Tibial artery (tissue), 4 donors: ENCODE results near the gene CCDC107.

Experiments used
- DNase-seq, 2 donors: peaks; one replicate each; pipeline ENCODE4 v3.0.0-alpha.2; 2019
- H3K27ac ChIP-seq, 2 donors: fragments of 200-600 bp; sonication (generic) in 1 of 2; 1 replicate in 1 of 2; 2 replicates in 1 of 2; pipeline ENCODE4 v1.5.1; 2018 to 2019; ENCODE audit warnings: mild to moderate bottlenecking in 1 of 2
- H3K27me3 ChIP-seq, 2 donors: fragments of 200-600 bp; sonication (generic) in 1 of 2; one replicate each; pipeline versions ENCODE4 v1.5.1 to v1.6.0; 2016 to 2019
- H3K36me3 ChIP-seq, 3 donors: fragments of 200-600 bp; sonication (generic) in 2 of 3; one replicate each; pipeline ENCODE4 v1.5.1; 2016 to 2019; ENCODE audit warnings: mild to moderate bottlenecking in 2 of 3
- H3K4me1 ChIP-seq, 4 donors: fragments of 200-600 bp; sonication (generic) in 2 of 4; 1 replicate in 3 of 4; 2 replicates in 1 of 4; pipeline ENCODE4 v1.5.1; 2016 to 2019
- H3K4me3 ChIP-seq, 2 donors: fragments of 200-600 bp; sonication (generic) in 1 of 2; 1 replicate in 1 of 2; 2 replicates in 1 of 2; pipeline ENCODE4 v1.5.1; 2018 to 2019; ENCODE audit warnings: mild to moderate bottlenecking in 2 of 2
- H3K9me3 ChIP-seq, 3 donors: fragments of 200-600 bp; sonication (generic) in 1 of 3; one replicate each; pipeline ENCODE4 v1.5.1; 2016 to 2019
- intact Hi-C: fragments of 100-400 bp; cut with DNase I; formaldehyde crosslinking; loops from one replicate; pipeline ENCODE4 v1.15.0; 2023; ENCODE audit warnings: low total_unique reads
- TF ChIP-seq, protein P1 (sequence below), 2 experiments: fragments of 200-600 bp in 1 of 2; fragments of 450-650 bp in 1 of 2; IDR thresholded peaks; one replicate each; pipeline ENCODE4 v1.5.1; 2017 to 2019; ENCODE audit warnings: antibody characterized with exemption in 2 of 2, mild to moderate bottlenecking in 1 of 2, moderate library complexity in 1 of 2

Gene CCDC107

DNA sequence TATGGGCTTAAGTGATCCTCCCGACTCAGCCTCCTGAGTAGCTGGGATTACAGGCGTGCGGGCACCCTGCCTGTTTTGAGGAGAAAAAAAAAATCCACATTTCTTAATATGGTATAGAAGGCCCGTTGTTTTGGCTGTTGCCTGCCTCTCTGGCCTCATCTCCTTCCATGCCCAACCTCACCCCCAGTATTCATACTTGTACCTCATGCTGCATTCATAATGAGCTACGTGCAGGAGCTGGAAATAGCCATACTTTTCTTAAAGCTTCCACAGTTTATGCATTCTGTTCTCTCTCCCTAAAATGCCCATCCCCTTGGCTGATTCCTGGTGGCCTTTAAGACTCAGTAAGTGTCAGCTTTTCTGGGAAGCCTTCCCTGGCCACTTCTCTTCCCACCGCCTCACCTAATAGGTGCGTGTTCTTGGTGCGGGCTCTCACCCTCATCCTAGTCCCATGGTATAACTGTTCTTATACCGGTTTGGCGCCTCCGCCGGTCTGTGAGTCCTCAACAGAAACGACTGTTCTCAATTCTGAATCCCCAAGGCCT, 33.7 kb downstream of the CCDC107 start:
- TF ChIP-seq, protein P1, sequence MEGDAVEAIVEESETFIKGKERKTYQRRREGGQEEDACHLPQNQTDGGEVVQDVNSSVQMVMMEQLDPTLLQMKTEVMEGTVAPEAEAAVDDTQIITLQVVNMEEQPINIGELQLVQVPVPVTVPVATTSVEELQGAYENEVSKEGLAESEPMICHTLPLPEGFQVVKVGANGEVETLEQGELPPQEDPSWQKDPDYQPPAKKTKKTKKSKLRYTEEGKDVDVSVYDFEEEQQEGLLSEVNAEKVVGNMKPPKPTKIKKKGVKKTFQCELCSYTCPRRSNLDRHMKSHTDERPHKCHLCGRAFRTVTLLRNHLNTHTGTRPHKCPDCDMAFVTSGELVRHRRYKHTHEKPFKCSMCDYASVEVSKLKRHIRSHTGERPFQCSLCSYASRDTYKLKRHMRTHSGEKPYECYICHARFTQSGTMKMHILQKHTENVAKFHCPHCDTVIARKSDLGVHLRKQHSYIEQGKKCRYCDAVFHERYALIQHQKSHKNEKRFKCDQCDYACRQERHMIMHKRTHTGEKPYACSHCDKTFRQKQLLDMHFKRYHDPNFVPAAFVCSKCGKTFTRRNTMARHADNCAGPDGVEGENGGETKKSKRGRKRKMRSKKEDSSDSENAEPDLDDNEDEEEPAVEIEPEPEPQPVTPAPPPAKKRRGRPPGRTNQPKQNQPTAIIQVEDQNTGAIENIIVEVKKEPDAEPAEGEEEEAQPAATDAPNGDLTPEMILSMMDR (IDR thresholded peaks at IDR 0.05), result no peak
- H3K4me3 ChIP-seq, result peak overlapping the region; percentile 93 to 94
- H3K27me3 ChIP-seq, result no peaks in the 10 kb centered on the region
- intact Hi-C loops, result loop anchor here (5.0 kb wide), 1 partner anchor 35 kb away; no protein-coding TSS in a partner anchor
- peak; percentile 55 to 87 for DNase-seq
- peak overlapping the region; percentile 96 to 97 for H3K27ac ChIP-seq
- H3K36me3 ChIP-seq, result peaks cover 20 to 33% (median 27%) of the 10 kb centered on the region in 3 donors
- H3K9me3 ChIP-seq, result no peaks in the 10 kb centered on the region
- peaks cover 0 to 57% (median 27%) of the 10 kb centered on the region in 4 donors for H3K4me1 ChIP-seq

DNA sequence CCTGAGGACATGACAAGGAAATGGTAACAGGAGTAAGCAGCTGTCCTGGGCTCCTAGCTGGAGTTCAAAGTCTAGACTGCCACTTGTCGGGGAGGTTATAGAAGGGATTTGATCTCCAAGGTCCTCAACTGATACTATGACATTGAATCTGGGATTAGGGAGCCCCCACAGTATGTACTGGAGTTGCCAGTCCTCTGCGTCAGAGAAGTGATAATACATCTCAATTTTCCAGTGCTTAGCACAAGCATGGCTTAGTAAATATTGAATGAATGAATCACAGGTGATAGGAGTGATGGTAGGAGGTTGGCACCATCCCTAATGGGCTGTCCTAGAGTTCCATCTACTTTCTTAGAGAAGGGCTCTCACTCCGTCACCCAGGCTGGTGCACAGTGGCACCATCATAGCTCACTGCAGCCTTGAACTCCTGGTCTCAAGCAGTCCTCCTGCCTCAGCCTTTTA, 37.9 kb downstream of the CCDC107 start:
- peaks cover 0 to 79% (median 44%) of the 10 kb centered on the region in 4 donors for H3K4me1 ChIP-seq
- no peak overlapping the region for H3K4me3 ChIP-seq
- peak overlapping the region; percentile 96 to 97 for H3K27ac ChIP-seq
- intact Hi-C loops, result loop anchor here (5.0 kb wide), 1 partner anchor 34 kb away; no protein-coding TSS in a partner anchor
- H3K9me3 ChIP-seq, result no peaks in the 10 kb centered on the region
- DNase-seq, result no peak
- peaks cover 40 to 46% (median 43%) of the 10 kb centered on the region in 3 donors for H3K36me3 ChIP-seq
- TF ChIP-seq, protein P1 (IDR thresholded peaks at IDR 0.05), result no peak
- no peaks in the 10 kb centered on the region for H3K27me3 ChIP-seq

DNA sequence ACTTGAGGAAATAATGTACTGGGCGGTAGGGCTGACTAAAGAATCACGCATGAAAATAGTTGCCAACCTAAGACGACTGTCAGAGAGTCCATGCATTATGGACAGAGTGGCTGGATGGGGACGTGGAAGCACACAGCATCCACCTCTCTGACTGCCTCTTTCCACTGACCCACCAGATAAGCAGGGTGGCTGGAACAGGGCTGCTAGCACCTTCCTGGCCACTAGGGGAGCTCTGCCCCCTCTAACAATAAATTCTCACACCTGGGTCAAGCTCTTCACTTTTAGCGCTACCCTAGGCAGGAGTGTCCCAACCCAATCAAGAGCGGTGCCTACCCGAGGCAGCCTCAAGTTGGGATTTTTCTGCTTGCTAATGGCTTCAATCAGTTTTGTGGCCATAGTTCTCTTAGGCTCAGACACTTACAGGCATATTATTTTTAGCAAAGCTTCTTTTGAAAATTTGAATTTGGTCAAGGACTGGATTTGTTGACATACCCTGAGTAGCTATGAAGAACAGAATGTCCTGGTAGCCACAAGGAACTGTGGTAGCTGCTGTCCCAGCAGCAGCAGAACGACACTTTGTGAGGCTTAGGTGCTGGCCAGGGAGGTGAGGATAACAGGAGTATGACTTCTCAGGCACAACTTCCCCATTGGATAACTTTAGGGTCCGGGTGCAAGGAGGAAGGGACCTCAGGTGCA, 38.6 kb downstream of the CCDC107 start:
- no peaks in the 10 kb centered on the region for H3K9me3 ChIP-seq
- H3K27me3 ChIP-seq, result no peaks in the 10 kb centered on the region
- peaks cover 47 to 53% (median 50%) of the 10 kb centered on the region in 3 donors for H3K36me3 ChIP-seq
- peaks cover 0 to 74% (median 43%) of the 10 kb centered on the region in 4 donors for H3K4me1 ChIP-seq
- TF ChIP-seq, protein P1 (IDR thresholded peaks at IDR 0.05), result peak; percentile 85 to 87
- intact Hi-C loops, result loop anchor here (5.0 kb wide), 1 partner anchor 34 kb away; no protein-coding TSS in a partner anchor
- DNase-seq, result peak; percentile 60 to 80
- H3K4me3 ChIP-seq, result peak overlapping the region in 1 of 2 donors; percentile 7
- peak overlapping the region; percentile 96 to 97 for H3K27ac ChIP-seq

DNA sequence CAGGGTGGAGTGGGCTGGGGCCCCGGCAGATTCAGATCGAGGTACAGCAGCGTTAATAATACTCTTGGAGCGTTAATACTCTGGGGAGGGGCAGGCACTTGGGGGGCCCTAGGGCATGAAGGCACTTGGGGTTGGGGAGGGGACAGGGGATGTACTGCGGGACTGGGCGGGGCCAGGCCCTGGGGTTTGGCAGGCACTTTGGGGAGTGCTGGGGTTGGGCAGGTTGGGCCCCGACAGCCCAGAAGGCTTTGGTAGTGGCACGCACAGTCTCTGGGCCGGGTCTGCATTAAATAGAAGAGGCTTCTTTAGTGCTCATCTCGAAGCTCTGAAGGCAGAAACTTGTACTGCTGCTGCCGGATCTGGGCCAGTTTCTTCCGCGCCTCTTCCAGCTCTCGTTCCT, 39.4 kb downstream of the CCDC107 start:
- H3K27me3 ChIP-seq, result no peaks in the 10 kb centered on the region
- H3K4me3 ChIP-seq, result peak overlapping the region in 1 of 2 donors; percentile 7
- DNase-seq, result no peak
- H3K9me3 ChIP-seq, result no peaks in the 10 kb centered on the region
- peaks cover 0 to 66% (median 40%) of the 10 kb centered on the region in 4 donors for H3K4me1 ChIP-seq
- TF ChIP-seq, protein P1 (IDR thresholded peaks at IDR 0.05), result no peak
- intact Hi-C loops, result loop anchor here (5.0 kb wide), 1 partner anchor 35 kb away; no protein-coding TSS in a partner anchor
- H3K36me3 ChIP-seq, result peaks cover 55 to 61% (median 58%) of the 10 kb centered on the region in 3 donors
- peak overlapping the region; percentile 96 to 97 for H3K27ac ChIP-seq

DNA sequence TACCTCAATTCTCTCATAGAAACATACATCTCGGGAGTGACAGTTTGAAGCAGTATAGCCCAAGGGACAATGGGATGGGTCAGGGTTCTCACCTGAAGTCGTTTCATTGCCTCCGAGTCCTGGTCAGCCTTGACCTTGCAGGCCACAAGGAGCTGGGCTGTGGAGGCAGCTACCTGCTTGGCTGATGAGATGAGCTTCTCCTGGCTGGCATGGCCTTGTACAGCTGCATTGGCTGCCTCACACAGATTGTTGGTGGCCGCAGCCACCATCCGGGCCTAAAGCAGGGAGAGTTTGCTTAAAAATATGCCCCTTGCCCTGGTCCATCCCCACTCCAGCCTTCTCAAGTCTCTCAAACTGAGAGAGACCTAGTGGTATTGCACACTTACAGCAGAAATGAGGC, 40.1 kb downstream of the CCDC107 start:
- H3K27ac ChIP-seq, result peak overlapping the region; percentile 96 to 97
- no peak for DNase-seq

More for the DNA sequence above, 40.1 kb downstream of the CCDC107 start:
- intact Hi-C loops, result loop anchor here (5.0 kb wide), 1 partner anchor 36 kb away; no protein-coding TSS in a partner anchor
- Histone ChIP-seq H3K27me3 (no peaks in the 10 kb centered on the region), H3K4me3 (no peak overlapping the region), H3K36me3 (peaks cover 63 to 68% (median 66%) of the 10 kb centered on the region in 3 donors), H3K4me1 (peaks cover 0 to 59% (median 40%) of the 10 kb centered on the region in 4 donors), H3K9me3 (no peaks in the 10 kb centered on the region)
- TF ChIP-seq, protein P1 (IDR thresholded peaks at IDR 0.05), result no peak
